ENCODE measurements around the gene VPS13D. TPM values are rescaled to one million over a fixed set of nuclear protein-coding genes. Genes with fewer than 3 reads are reported as not detected.

VPS13D gene
- total RNA-seq, 2 donors from 2014 or later, result 54.0 to 63.3 TPM

DNA sequence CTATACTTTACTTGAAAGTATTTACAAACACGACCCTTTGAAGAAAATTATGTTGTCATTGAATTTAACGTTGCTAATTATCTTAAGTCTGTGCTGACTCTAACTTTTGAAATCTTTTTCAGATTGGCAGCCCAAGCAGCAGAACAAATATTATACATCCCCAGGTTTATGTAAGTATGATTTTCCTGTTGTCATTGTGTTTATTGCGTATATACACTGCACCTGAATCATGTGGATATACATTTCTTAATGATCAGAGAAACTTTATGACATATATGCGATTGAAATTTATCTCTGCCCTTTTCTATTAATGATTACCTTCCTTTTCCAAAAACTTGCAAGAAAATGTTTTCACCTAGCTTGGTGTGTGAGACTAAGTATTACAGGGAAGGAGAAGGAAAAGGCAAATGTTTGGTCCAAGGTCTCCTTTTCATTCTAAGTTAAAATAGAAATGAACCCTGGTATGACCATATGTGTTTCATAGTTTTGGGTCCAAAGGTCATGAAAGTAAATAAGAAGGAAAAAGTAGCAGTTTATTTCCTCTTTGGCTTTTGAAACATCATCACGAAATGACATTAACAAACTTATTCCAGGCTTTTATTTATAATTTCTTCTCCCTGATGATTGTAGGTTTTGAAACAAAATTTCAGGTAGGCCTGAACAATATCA is 116.8 kb downstream of the VPS13D start:
- ATAC-seq (peak; percentile 87), DNase-seq (no peak)
- 27 to 28% methylated on average over 5 of the region's 5 CpGs for WGBS, 2 donors
- intact Hi-C loops (cut with DNase I), result no loop called here
- peaks cover 56% of the 10 kb centered on the region for H3K4me1 ChIP-seq
- H3K36me3 ChIP-seq (replicated peaks in 1 of 2; ENCODE audit: insufficient read depth in 1 of 2, low read depth in 2 of 2), result peaks cover 0 to 10% of the 10 kb centered on the region in 2 donors
- no peak for TF ChIP-seq POLR2A (IDR thresholded peaks at IDR 0.05)
- TF ChIP-seq, protein P1, sequence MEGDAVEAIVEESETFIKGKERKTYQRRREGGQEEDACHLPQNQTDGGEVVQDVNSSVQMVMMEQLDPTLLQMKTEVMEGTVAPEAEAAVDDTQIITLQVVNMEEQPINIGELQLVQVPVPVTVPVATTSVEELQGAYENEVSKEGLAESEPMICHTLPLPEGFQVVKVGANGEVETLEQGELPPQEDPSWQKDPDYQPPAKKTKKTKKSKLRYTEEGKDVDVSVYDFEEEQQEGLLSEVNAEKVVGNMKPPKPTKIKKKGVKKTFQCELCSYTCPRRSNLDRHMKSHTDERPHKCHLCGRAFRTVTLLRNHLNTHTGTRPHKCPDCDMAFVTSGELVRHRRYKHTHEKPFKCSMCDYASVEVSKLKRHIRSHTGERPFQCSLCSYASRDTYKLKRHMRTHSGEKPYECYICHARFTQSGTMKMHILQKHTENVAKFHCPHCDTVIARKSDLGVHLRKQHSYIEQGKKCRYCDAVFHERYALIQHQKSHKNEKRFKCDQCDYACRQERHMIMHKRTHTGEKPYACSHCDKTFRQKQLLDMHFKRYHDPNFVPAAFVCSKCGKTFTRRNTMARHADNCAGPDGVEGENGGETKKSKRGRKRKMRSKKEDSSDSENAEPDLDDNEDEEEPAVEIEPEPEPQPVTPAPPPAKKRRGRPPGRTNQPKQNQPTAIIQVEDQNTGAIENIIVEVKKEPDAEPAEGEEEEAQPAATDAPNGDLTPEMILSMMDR (IDR thresholded peaks at IDR 0.05), result no peak
- no peaks in the 10 kb centered on the region for H3K27me3 ChIP-seq
- H3K27ac ChIP-seq, result peak overlapping the region in 3 of 4 donors; percentile 55 to 81 (median 72)
- H3K9me3 ChIP-seq, result no peaks in the 10 kb centered on the region
- no peak overlapping the region for H3K4me3 ChIP-seq

DNA sequence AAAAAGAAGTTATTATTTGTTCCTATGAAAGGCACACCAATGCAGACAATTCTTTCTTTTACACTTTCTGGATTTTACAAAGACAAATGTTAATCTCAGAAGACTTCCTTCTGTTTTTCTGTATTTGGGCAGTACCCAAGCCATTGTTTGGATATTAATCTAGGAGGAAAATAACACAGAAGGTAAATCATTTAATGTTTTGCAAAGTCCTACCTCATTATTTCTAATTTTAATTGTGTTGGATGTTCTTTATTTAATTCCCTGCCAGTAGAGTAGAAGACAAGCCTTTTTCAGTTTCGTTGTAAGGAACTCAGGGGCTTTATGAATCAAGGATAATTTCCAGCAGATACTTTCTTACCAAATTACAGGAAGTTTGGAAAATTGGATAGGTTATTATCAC is 118.3 kb downstream of the VPS13D start:
- Histone ChIP-seq H3K9me3 (no peaks in the 10 kb centered on the region), H3K4me1 (peaks cover 43% of the 10 kb centered on the region), H3K4me3 (no peak overlapping the region), H3K27ac (peak overlapping the region in 1 of 4 donors; percentile 72), H3K27me3 (no peaks in the 10 kb centered on the region), H3K36me3 (replicated peaks in 1 of 2; ENCODE audit: insufficient read depth in 1 of 2, low read depth in 2 of 2) (peaks cover 0 to 10% of the 10 kb centered on the region in 2 donors)
- intact Hi-C loops (cut with DNase I), result no loop called here
- DNase-seq (no peak), ATAC-seq (no peak)
- 84 to 96% methylated on average over 1 of the region's 1 CpG for WGBS, 2 donors
- TF ChIP-seq, protein P1 (IDR thresholded peaks at IDR 0.05), result no peak
- no peak for TF ChIP-seq POLR2A (IDR thresholded peaks at IDR 0.05)

DNA sequence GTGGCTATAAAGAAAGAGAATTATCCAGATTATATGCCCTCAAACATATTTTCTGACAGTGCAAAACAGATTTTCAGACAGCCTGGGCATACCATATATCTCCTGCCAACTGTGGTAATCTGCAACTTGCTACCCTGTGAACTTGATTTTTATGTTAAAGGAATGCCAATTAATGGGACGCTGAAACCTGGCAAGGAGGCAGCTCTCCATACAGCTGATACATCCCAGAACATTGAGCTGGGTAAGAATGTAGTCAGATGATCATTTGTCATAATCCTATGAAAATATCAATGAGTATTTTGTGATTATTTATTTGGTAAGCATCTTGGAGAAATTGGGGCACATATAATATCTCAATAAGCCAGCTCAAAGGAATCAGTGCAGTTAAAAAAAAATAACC is 124.2 kb downstream of the VPS13D start:
- Histone ChIP-seq H3K27ac (no peak overlapping the region), H3K27me3 (no peaks in the 10 kb centered on the region), H3K4me3 (no peak overlapping the region), H3K36me3 (replicated peaks in 1 of 2; ENCODE audit: insufficient read depth in 1 of 2, low read depth in 2 of 2) (peaks cover 0 to 4% of the 10 kb centered on the region in 2 donors), H3K4me1 (peaks cover 35% of the 10 kb centered on the region), H3K9me3 (no peaks in the 10 kb centered on the region)
- DNase-seq (no peak), ATAC-seq (no peak)
- TF ChIP-seq, protein P1 (IDR thresholded peaks at IDR 0.05), result no peak
- TF ChIP-seq POLR2A (IDR thresholded peaks at IDR 0.05), result no peak
- intact Hi-C loops (cut with DNase I), result no loop called here
- WGBS, 2 donors, result 68 to 70% methylated on average over 1 of the region's 1 CpG

DNA sequence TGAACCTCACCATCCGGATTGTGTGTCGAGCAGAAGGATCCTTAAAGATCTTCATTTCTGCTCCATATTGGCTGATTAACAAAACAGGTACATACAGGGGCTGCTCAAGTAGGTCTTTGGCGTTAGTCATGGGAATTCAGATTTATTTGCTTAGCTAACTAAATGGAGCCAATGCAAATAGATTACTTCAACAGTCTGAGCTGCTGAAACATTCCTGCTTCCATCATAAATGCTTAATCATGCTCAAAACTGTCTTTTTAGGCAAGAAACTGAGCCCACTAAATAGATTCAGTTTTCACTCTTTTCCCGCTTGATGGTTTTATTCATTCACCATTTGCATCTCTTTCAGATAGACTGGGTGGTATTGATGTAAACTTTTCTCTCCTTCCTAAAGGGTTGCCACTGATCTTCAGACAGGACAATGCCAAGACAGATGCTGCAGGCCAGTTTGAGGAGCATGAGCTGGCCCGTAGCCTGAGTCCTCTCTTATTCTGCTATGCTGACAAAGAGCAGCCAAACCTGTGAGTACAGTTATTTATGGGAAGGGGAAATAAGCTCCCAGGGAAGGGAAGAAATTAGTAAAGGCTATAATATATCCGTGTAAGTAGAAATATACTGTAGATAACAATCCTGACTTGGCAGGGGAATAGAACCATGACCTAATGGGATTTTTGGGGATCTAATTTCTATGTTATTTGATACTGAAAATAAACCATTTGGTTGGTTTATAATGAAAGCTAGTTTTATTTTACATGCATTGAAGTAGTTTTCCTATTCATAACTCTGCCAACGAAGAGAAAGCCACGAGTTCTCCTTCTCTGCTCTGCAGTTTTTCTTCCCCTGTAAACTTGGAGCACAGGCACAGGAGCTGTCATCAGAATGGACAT is 126.4 kb downstream of the VPS13D start:
- peaks cover 0 to 3% of the 10 kb centered on the region in 2 donors for H3K36me3 ChIP-seq (replicated peaks in 1 of 2; ENCODE audit: insufficient read depth in 1 of 2, low read depth in 2 of 2)
- TF ChIP-seq, protein P1 (IDR thresholded peaks at IDR 0.05), result no peak
- no peak for TF ChIP-seq POLR2A (IDR thresholded peaks at IDR 0.05)
- peaks cover 35% of the 10 kb centered on the region for H3K4me1 ChIP-seq
- H3K27me3 ChIP-seq, result no peaks in the 10 kb centered on the region
- intact Hi-C loops (cut with DNase I), result no loop called here
- H3K27ac ChIP-seq, result peak overlapping the region; percentile 74 to 83 (median 80)
- ATAC-seq (peak; percentile 100), DNase-seq (peak in 3 of 4 donors; percentile 27 to 52 (median 48))
- H3K9me3 ChIP-seq, result no peaks in the 10 kb centered on the region
- H3K4me3 ChIP-seq, result no peak overlapping the region
- 31 to 36% methylated on average over 8 of the region's 8 CpGs for WGBS, 2 donors

Measured in body of pancreas (tissue), 4 donors.